Measurements from ENCODE around the gene PNPLA3.
A peak's percentile ranks its signal among the peaks of the same experiment; 100 is the strongest.
"Not testable (repeated sequence)": the region's sequence is repeated elsewhere in the genome, so short reads cannot be mapped to it uniquely, and the experiment has no call there.

The PNPLA3 gene

GRCh38 chr22:43889860-43890253 lies 33.7 kb upstream of the PNPLA3 start:
- DNase-seq = no peak

- no peak for DNase-seq
Observed at GRCh38 chr22:43890901-43891331, 32.7 kb upstream of the PNPLA3 start.

GRCh38 chr22:43891360-43892182 lies 32.0 kb upstream of the PNPLA3 start, which contains the start of gene PNPLA5:
Gene PNPLA5 (minus strand): TSS chr22:43892013. CDS start chr22:43891880, 133 bp downstream.
- no peak for DNase-seq

- DNase-seq = no peak
Observed at GRCh38 chr22:43892183-43892894, 31.3 kb upstream of the PNPLA3 start.

- DNase-seq = no peak
Observed at GRCh38 chr22:43893266-43893665, 30.3 kb upstream of the PNPLA3 start.

- no peak for DNase-seq
Observed at GRCh38 chr22:43894122-43894521, 29.5 kb upstream of the PNPLA3 start.

GRCh38 chr22:43895986-43896645 lies 27.5 kb upstream of the PNPLA3 start:
- DNase-seq = no peak

GRCh38 chr22:43897751-43898261 lies 25.8 kb upstream of the PNPLA3 start:
- DNase-seq = no peak

- DNase-seq = no peak
Observed at GRCh38 chr22:43900206-43900605, 23.4 kb upstream of the PNPLA3 start.

- DNase-seq = peak in 1 of 2 experiments; percentile 9
Observed at GRCh38 chr22:43901976-43902643, 21.5 kb upstream of the PNPLA3 start.

GRCh38 chr22:43903033-43903432 lies 20.6 kb upstream of the PNPLA3 start:
- not testable (repeated sequence) for DNase-seq

GRCh38 chr22:43904412-43904811 lies 19.2 kb upstream of the PNPLA3 start:
- not testable (repeated sequence) for DNase-seq

- no peak for DNase-seq
Observed at GRCh38 chr22:43905681-43906080, 17.9 kb upstream of the PNPLA3 start.

GRCh38 chr22:43909708-43910107 lies 13.9 kb upstream of the PNPLA3 start:
- no peak for DNase-seq

GRCh38 chr22:43910178-43910695 lies 13.4 kb upstream of the PNPLA3 start:
- no peak for DNase-seq

GRCh38 chr22:43911351-43911750 lies 12.3 kb upstream of the PNPLA3 start:
- DNase-seq = no peak

- DNase-seq = no peak
Observed at GRCh38 chr22:43917521-43917920, 6.1 kb upstream of the PNPLA3 start.

- DNase-seq = no peak
Observed at GRCh38 chr22:43919106-43919973, 4.3 kb upstream of the PNPLA3 start.

- DNase-seq = no peak
Observed at GRCh38 chr22:43921370-43921769, 2.2 kb upstream of the PNPLA3 start.

GRCh38 chr22:43922123-43922522 lies 1.5 kb upstream of the PNPLA3 start:
- no peak for DNase-seq

GRCh38 chr22:43923191-43923590 lies 414 bp upstream of the PNPLA3 start:
- no peak for DNase-seq

Measured in NCI-H2081 (cell line).